ENCODE data around the gene DLGAP1. TPM values are rescaled to one million over a fixed set of nuclear protein-coding genes. Genes with fewer than 3 reads are reported as not detected.

Gene DLGAP1
- total and polyA plus RNA-seq, 3 donors from 2014 or later, result 18.6 to 93.8 (median 69.1) TPM

DNA sequence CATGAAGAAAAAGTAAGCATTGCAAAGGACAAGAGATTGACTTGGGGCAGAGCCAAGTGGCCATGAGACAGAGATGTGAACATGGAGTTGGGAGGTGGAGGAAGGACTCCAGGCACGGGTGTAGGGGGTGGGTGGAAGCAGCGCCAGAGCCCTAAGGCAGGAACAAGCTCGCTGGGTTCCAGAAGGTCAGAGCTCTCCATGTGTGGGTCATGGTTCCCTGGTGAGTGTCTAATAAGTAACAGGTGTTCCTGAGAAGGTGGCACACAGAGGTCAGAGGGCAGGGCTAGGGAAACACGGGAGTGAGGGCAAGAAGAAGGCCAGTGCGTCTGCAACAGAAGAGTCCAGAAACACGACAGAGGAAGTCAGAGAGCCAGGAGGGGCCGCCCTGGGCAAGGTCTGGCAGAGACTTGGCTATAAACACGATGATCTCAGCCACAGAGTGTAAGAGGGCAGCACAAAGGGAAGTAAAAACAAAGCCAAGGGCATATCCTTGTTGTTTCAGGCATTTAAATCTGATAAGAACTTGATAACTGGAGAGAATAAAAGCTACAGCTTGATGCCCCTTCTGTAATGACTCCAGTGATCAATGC lies 744.3 kb downstream of the DLGAP1 start:
- H3K27me3 ChIP-seq, result no peaks in the 10 kb centered on the region
- peak overlapping the region; percentile 23 to 61 for H3K27ac ChIP-seq
- H3K4me1 ChIP-seq, result peaks cover 41% of the 10 kb centered on the region
- intact Hi-C loops (cut with DNase I; ENCODE audit: low total_unique reads), result no loop called here
- DNase-seq, result peak; percentile 73
- no peak for TF ChIP-seq POLR2A (IDR thresholded peaks at IDR 0.05)
- TF ChIP-seq, protein P1, sequence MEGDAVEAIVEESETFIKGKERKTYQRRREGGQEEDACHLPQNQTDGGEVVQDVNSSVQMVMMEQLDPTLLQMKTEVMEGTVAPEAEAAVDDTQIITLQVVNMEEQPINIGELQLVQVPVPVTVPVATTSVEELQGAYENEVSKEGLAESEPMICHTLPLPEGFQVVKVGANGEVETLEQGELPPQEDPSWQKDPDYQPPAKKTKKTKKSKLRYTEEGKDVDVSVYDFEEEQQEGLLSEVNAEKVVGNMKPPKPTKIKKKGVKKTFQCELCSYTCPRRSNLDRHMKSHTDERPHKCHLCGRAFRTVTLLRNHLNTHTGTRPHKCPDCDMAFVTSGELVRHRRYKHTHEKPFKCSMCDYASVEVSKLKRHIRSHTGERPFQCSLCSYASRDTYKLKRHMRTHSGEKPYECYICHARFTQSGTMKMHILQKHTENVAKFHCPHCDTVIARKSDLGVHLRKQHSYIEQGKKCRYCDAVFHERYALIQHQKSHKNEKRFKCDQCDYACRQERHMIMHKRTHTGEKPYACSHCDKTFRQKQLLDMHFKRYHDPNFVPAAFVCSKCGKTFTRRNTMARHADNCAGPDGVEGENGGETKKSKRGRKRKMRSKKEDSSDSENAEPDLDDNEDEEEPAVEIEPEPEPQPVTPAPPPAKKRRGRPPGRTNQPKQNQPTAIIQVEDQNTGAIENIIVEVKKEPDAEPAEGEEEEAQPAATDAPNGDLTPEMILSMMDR (IDR thresholded peaks at IDR 0.05), result no peak
- H3K4me3 ChIP-seq, result no peak overlapping the region
- WGBS, 2 donors, result 40 to 41% methylated on average over 8 of the region's 8 CpGs
- no peaks in the 10 kb centered on the region for H3K36me3 ChIP-seq (ENCODE audit: low read depth, missing control alignments)
- no peaks in the 10 kb centered on the region for H3K9me3 ChIP-seq

DNA sequence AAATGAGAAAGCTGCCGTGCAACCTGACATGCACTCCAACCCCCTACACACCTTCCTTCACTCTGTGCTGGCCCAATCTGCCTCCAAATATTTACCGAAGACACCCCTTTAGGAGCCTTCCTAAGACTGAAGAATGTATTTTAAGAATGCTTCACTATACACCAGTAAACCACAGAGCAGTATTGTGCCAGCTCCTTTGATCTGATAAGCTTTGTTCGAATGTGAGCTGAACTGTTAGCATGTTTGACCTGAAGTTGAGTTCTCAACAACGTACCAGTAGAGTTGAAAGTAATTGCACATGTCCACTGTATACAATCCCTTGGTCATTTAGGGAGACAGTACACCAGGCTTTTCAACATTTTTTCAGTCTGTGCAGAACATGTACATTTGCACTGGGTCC lies 745.9 kb downstream of the DLGAP1 start:
- H3K27me3 ChIP-seq, result no peaks in the 10 kb centered on the region
- H3K36me3 ChIP-seq (ENCODE audit: low read depth, missing control alignments), result no peaks in the 10 kb centered on the region
- H3K4me3 ChIP-seq, result no peak overlapping the region
- no peak overlapping the region for H3K27ac ChIP-seq
- peaks cover 41% of the 10 kb centered on the region for H3K4me1 ChIP-seq
- no peak for DNase-seq
- intact Hi-C loops (cut with DNase I; ENCODE audit: low total_unique reads), result no loop called here
- TF ChIP-seq, protein P1 (IDR thresholded peaks at IDR 0.05), result no peak
- no peak for TF ChIP-seq POLR2A (IDR thresholded peaks at IDR 0.05)
- H3K9me3 ChIP-seq, result no peaks in the 10 kb centered on the region
- WGBS, 2 donors, result 65 to 85% methylated on average over 4 of the region's 4 CpGs

DNA sequence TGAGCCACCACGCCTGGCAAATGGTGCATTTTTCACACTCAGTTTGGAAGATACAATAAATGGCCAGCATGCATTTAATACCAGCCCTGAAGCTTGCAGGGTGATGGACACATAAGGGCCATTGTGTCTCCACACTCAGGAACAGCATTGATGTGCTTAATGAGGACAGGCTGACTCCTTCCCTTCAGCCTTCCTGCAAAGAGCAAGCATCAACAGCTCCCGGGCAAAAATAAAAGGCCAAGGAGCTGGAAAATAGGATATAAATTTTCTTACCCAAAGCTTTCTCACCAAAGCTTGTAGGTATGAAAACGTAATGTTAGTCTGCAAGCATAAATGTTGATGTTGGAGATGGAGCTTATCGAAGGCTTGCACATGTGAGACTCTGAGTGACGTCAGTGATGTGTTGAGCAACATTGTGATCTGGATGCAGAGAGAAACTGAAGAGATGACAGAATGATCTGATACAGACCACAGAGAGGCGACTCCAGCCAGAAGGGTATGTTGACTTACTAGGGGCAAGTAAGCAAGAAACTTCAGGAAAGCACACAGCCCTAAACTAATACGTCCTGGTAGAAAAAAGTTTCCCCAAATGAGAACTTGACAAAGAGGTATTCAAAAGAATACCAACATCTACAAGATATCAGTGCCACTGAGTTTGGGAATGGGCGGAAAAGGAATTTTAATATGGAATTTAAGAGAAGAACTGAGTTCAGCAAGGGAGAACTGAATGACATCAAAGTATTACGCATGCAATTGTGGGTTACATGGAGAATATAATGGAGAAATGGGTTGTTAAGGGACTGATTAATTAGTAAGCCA lies 748.6 kb downstream of the DLGAP1 start:
- intact Hi-C loops (cut with DNase I; ENCODE audit: low total_unique reads), result no loop called here
- no peak for DNase-seq
- peaks cover 16% of the 10 kb centered on the region for H3K4me1 ChIP-seq
- no peak overlapping the region for H3K4me3 ChIP-seq
- H3K9me3 ChIP-seq, result no peaks in the 10 kb centered on the region
- 93 to 94% methylated on average over 9 of the region's 9 CpGs for WGBS, 2 donors
- H3K27me3 ChIP-seq, result no peaks in the 10 kb centered on the region
- TF ChIP-seq POLR2A (IDR thresholded peaks at IDR 0.05), result no peak
- TF ChIP-seq, protein P1 (IDR thresholded peaks at IDR 0.05), result no peak
- H3K27ac ChIP-seq, result no peak overlapping the region
- no peaks in the 10 kb centered on the region for H3K36me3 ChIP-seq (ENCODE audit: low read depth, missing control alignments)

DNA sequence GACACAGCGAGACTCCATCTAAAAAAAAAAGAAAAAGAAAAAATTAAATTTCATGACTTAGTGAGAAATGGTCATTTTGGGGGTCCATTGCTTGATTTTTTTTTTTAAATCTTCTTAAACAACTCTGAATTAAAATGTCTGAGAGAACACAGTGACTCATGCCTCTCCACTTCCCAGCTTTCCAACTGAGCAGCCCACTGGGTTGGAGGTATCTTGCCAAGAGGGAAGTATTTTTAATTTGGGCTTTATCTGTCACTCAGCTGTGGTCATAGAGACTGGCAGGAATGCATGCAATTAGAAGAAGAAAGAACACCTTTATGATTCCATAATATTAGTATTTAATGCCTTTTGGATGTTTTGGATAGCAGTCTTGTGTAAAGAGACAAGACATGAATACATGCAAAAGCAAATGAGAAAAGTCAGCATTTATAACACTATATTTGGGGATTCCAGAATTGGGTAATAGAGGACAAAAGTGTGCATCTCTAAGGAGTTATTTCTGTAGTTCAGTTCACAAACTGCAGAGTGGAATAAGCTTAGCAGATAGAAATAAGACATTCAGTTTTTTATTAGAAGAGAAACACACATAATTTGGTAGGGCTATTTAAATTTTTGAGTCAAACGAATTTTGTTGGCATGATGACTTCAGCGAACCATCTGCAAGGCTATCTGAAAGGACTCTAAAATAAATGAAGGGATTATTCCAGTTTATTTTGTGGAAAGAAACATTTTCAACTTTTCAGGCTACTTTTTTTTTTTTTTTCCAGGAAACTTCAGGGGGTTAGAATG lies 750.4 kb downstream of the DLGAP1 start:
- H3K27ac ChIP-seq, result no peak overlapping the region
- no peak for DNase-seq
- H3K4me3 ChIP-seq, result no peak overlapping the region
- no peak for TF ChIP-seq POLR2A (IDR thresholded peaks at IDR 0.05)
- TF ChIP-seq, protein P1 (IDR thresholded peaks at IDR 0.05), result no peak
- H3K36me3 ChIP-seq (ENCODE audit: low read depth, missing control alignments), result no peaks in the 10 kb centered on the region
- no peaks in the 10 kb centered on the region for H3K27me3 ChIP-seq
- 83 to 87% methylated on average over 3 of the region's 3 CpGs for WGBS, 2 donors
- H3K9me3 ChIP-seq, result no peaks in the 10 kb centered on the region
- H3K4me1 ChIP-seq, result peaks cover 4% of the 10 kb centered on the region
- intact Hi-C loops (cut with DNase I; ENCODE audit: low total_unique reads), result no loop called here

Measured in testis (tissue), 3 donors.